Kidney capillary endothelial cell (primary cell): ENCODE results near the gene SMIM36.
A peak's percentile ranks its signal among the peaks of the same experiment; 100 is the strongest.
"Not testable (repeated sequence)": the region's sequence is repeated elsewhere in the genome, so short reads cannot be mapped to it uniquely, and the experiment has no call there.

Experiments
- DNase-seq: peaks from one replicate; pipeline ENCODE4 v3.0.0-alpha.2; 2018; ENCODE audit warnings: low spot score

Gene SMIM36

DNA sequence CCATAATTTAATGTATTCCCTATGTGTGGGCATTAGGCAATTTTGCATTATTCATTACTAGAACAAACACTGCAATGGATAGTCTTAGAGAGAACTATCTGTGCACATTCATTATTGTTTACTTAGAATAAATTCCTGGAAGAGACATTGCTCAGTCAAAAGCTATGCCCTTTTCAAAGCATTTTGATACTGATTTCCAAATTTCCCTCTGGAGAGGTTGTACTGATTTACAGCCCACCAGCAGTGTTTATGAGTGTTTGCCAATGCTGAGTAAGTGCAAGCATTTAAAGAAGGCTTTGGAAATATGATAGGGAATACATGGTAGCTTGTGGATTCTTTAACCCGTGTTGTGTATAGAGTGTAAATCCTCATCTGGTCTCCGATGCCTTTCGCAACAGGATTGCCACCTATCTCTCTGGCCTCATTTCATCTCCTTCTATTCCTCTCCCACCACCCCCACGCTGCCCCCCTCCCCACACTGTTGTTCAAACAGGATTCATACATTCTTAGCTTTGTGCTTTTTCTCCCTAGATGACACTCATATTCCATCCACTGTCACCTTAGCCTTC lies 56.3 kb downstream of the SMIM36 start:
- DNase-seq, result no peak

DNA sequence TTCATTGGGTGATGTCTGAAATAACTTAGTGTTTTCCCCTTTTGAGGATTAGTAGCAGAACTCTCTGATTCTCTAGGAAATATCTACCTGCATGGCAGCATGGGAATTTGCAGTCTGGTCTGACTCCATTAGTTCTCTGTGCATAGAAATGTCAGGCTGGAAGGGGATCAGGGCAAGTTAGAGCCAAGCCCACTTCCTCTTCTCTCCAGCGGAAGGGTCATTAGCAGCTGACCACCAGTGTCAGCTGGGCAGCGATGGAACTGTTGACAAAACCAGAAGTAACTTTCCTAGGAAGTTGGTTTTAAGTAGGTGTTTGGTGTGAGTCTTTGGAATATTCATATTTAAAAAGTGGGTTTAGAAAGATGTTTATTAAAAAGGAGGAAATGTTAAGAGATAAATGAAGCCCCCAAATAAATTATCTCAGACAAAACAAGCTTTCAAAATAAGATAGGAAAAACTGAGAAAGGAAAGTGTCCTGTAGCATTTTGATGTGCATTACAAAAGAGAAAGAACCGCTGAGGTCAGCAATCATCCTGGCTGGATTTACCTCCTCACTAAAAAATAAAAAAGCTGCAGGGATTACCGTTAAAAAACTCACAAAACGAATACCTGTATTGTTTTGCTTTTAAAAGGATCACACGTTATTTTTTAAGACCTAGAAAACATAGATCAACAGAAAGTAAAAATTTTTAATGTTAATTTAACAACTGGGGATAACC lies 57.3 kb downstream of the SMIM36 start:
- no peak for DNase-seq

DNA sequence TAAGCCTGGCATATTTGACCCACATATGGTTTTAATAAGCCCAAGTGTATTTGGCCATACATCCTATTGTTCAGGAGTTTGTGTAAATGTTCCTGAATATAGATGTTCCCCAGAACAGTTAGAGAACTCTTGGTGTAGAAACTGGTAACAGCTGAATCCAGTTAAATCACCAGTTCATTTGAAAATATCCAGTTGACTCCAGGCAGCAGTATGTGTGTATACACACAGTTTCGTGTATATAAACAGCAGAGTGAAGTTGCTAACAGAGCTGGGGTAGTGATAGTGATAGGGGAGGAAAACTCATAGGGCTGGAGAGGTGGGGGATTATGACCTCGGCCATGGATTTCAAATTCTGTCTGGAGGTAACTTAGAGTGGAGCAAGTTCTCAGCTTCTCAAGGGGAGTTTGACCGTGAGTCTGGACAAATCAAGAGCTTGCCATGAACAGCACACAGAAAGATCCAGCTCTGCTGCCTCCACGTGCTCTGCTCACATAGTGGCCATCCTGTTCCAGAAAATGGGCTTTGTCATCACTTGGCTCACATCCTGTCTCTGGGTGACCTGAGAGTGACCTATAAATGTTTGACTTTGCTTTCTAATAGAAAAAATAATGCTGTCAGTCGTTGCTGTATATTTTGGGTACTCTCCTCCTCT lies 59.0 kb downstream of the SMIM36 start:
- DNase-seq, result peak; percentile 78

DNA sequence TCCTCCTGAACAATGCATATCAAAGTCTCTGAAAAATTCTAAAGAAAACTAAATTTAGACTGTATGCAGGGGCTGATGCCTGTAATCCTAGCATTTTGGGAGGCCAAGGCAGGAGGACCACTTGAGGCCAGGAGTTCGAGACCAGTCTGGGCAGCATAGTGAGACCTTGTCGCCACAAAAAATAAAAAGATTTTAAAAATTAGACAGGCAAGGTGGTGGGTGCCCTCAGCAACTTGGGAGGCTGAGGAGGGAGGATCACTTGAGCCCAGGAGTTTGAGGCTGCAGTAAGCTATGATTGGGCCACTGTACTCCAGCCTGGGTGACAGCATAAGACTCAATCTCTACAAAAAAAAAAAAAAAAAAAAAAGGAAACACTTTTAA lies 59.5 kb downstream of the SMIM36 start:
- no peak for DNase-seq

DNA sequence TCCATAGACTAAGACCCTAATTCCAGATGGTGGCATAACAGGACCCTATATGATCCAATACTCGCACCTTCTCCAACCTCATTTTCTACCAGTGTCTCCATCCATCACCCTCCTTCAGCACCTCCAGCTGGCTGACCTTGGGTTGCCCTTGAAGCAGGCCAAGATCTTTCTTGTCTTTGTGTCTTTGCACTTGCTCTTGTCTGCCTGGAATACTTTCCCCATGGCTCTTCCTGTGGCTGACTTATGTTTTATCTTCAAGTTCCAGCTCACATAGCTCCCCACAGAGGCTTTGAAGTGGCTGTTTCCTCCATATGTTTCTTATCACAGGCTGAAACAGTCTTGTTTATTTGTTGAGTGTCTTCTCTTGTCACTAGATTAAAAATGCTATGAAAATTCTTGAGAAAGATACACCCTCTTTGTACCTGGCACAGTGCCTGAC lies 60.0 kb downstream of the SMIM36 start:
- no peak for DNase-seq

DNA sequence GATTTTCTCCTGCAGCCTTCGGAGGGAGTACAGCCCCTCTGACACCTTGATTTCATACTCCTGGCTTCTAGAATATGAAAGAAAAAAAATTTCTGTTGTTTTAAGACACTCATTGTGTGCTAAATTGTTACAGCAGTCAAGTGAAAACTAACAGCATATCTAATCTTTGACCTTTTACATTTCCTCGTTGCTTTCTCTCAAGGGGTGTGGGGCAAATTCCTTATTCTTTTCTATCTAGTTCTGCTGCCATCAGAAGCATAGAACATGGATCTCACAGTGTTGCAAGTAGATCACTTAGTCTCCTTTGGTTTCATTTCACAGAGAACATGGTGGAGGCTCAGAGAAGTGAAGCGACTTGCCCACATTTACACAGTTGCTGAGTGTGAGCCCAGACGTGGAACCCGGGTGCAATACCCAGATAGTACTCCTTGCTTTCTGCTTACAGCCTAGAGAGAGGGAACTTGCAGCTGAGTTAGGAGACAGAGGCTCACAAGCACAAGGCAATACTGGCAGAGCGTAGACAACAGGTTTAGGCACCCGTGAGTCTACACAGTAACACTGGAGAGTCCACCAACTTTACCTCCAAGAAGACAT lies 60.9 kb downstream of the SMIM36 start:
- no peak for DNase-seq

DNA sequence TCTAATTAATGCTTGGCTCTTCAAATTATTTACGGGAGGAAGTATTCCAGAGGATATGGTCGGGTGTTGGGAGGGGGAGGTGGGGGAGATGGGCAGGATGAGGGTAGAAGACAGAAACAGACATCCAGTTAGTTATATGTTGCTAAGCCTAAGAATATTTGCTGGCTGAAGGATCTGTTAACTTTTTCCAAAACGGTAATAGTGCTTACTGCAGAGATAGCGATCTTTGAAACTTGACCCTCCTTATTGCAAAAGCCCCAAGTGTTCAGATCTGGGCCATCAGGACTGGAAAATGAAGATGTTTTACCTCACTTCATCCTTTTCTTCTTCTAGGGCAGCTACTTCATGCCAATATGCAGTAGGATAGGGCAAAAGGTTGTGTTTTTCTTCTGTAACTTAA lies 62.6 kb downstream of the SMIM36 start:
- no peak for DNase-seq

DNA sequence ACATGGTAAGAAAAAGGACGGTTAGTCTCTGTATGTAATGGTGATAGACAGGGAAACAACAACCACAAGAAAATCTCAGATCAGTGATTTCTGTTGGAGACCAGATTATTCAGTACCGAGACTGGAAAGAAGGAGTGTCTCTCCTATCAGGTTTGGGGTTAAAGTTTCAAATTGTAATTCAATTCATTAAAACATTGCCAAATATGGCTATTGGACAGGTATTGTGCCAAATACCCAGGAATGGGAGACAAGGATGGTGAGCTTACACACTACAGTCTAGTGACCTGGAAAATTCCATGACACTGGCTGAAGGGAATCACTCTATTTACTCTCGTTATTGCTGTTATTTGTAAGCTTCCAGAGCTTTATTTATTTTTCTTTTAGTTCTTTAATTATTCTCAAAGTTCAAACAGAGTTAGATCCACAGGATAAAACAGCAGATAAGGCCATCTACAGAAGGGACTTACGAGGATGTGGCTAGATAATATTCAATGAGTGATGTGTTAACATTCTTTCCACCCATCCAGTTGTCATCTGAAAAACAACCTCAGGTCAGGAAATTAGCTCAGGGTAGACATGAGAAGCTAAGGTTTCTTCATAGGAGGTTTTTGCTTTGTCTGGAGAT lies 64.6 kb downstream of the SMIM36 start:
- DNase-seq, result no peak

DNA sequence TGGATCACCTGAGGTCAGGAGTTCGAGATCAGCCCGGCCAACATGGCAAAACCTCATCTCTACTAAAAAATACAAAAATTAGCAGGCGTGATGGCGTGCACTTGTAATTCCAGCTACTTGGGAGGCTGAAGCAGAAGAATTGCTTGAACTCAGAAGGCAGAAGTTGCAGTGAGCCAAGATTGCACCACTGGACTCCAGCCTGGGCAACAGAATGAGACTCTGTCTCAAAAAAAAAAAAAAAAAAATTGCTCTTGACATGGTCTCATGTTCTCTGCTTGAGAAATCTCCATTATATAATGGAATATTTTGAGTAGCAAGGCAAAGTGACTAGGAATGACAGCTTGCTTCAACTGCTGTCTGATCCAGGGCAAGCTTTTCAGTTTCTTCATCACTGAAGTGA lies 65.2 kb downstream of the SMIM36 start:
- DNase-seq, result not testable (repeated sequence)

DNA sequence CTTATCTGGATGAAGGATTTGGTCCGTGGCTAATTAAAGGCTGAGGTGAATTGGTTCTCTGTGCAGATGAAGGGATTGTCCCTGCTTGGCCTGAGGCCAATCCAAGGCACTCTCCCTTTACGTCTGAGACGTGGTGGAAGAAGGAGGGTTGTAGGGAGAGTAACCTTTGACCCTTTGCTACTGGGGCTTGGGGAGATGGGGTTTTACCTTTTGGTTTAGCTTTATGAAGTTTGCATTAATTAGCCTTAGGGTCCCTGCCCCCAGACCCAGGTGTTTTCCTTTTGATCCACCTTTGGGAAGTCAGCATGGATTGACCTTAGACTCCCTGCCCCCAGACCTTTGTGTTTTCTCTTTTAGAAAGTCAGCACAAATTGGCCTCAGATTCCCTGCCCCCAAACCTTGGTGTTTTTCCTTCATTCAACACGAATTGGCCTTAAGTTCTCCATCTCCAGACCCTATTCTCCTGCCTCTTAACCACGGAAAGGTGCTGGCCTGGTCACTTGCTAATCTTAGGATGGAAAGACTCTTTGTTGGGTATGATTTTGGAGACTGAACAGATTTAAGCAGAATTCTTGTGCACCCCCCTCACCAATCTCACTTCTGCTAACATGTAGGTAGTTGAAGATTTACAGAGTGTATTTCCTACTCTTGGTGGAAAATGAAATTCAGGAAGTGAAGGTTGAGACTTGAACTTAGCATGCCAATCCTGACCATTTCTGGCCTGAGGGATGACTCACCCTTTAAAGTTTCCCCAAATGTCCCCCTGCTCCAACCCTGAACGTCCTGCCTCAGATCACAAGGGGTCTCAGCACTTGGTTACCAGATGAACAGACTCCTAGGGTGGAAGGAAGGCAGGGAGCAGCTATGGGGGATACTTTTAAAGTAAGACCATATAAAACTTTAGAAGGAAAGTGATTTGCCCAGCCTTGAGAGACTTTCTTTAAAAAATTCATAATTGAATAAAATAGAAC lies 66.5 kb downstream of the SMIM36 start:
- DNase-seq, result no peak

DNA sequence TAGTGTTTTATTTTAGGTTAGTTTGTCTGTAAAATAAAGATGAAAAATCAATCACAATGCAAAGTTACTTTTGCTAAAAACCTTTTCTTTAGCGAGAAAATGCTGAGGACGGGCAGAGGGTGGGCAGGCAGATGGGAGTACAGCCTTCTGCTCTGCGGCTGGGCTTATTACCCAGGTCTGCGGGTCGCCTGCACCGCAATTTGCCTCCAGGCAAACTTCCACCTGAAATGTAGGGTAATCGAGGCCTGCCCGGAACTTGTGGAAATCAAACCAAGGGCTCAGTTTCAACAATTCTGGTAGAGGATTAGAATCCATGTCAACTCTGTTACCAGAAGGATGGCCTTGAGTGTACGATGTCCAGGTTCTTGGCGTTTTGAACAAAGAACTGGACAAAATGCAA lies 67.3 kb downstream of the SMIM36 start:
- DNase-seq, result no peak

DNA sequence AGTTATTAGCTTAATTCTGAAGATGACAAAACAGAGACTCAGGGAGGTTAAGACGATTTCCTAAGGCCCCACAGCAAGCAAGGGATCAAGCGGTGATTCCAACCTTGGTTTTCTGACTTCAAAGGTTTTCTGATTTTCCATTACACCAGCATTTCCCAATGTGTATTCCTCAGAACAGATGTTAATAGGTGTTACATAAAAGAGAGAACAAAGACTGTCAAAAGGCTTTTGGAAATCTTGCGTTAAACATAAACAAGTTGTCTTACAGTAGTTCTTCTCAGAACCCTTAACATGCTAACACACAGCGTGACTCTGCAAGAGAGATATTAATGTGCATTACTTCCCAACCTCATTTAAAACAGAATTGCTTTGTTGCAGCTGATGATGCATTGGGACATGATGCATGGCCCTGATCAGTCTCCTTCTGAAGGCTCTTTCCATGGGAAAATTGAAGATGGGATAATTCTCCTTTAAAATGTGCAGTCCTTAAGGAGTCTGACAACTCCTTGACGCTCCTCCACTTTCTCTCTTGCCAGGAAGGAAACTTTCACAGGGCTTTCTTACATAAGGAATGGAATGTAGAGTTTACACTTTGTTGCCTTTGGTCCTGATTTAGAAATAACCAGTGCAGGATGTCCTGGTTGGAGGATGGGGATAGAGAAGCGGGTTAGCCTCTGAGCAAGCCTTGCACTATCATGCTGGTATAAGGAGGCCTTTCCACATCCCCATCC lies 68.1 kb downstream of the SMIM36 start:
- no peak for DNase-seq

DNA sequence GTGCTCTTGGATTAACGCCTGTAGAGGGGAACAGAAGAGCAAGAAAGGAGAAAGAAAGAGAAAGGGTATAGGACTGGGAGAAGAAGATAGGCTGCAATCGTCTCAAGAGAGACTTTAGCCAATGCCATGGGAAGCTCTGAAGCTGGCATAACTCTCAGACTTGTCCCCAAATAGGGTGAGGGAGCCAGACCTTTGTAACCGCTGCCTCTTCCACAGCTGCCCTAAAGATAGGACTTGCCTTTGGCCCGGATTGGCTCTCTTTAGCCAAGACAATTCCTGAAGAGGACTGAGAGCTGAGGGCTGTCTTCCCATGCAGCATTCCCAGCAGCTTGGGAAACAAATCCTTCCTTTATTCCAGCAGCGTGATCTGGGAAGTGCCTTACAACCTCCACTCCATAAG lies 68.8 kb downstream of the SMIM36 start:
- DNase-seq, result no peak

DNA sequence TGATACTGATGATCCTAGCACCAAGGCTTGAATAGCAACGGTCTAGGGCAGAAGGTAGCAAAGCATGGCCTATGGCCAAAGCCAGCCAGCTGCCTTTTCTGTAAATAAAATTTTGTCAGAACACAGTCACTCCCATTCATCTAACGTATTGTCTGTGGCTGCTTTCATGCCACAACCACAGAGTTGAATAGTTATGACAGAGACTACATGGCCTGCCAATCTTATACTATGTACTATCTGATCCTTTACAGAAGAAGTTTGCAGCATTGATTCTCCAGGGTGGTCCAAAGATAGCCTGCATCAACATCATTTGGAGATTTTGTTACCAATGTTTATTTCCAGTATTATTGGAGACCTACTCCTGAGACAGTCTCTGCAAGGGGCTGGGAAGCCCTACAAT lies 69.7 kb downstream of the SMIM36 start:
- no peak for DNase-seq

DNA sequence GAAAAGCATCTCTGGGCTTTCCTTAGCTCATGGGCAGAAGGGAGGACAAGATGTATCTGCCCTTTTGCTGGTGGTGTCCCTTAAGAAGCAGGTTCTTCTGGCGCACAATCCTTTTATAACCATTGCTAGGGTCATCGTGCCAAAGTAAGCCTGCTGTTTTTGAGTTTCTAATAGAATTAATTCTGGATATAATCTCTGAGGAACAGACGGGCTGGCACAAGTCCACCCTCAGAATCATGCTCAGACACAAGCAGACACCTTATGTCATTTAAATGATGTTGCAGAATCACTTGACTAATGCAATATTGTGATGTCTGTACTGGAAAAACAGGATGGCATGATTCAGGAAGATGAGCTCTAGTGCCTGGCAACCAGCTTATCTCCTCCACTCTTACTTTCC lies 70.9 kb downstream of the SMIM36 start:
- DNase-seq, result no peak

DNA sequence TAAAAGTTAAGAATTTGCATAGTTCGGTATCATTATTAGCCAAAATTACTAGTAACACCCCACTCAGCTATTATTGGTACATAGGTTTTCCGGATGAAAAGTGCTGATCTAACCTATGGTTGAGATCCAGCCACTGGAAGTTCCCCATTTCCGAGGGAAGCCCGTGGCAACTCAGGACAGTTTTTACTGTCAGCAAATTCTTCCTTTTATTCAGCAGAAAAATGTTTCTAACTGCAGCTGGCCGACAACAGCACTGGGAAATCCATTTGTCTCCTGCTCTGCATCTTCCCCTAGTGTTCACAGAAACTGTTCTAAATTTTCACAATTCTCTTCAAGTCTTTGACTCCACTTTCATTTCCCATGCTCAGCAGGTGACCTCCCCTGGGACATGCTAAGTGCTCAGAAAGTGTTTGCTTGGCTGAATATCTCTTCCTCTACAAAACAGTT lies 74.1 kb downstream of the SMIM36 start:
- DNase-seq, result no peak

DNA sequence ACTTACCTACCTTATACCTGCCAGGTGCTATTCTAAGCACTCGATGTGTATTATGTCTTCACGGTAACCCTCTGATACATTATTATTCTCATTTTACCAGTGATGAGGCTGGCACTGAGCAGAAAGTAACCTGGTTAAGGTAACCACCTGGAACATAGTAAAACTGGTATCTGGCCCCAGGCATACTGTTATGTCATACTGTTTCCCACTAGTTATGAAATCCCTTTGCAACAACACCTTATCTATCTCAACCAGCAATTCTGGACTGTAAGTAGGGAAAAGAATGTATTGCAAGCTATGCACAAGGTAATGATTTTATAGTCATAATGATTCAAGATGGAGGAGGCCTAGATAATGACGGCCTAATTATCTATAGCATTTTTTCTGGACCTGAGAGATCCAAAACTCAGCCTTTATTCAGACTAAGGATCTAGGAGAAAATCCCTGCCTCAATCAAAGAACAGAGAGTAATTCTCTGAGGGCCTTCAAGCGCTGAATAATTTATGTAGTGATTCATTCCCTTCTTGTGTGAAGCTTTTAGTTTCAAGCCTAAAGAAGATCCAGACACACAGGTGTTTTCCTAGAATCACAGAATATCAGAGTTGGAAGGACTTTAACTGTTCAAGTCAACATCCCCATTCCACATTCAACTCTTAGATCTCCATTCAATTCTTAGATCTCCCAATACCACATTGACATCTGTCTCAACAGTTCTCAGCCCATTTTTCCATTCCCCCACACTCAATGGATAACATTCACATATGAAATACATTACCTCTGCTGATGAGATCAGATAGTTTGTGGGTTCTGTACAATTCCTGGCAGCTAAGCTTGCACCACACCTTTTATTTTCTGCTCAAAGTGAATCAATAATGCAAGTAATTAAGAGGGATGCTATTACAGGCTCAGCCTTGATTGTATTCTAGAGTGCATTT lies 74.8 kb downstream of the SMIM36 start:
- DNase-seq, result no peak

DNA sequence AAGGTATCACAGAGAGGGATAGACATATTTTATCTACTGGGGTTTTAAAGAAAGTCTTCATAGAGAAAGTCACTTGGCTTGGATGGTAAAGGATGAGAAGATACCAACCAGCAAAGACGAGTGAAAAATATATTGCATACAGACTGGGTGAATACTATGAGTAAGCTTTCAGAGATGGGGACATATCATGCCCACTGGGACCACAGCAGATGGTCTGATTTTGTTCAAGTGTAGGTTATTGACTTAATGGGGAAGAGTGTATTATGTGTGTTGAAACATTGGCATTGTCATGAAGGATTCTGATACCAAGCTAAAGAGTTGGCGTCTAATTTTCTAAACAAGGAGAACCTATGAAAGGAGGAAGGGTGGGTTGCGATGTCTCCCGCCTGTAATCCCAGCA lies 75.8 kb downstream of the SMIM36 start:
- no peak for DNase-seq

DNA sequence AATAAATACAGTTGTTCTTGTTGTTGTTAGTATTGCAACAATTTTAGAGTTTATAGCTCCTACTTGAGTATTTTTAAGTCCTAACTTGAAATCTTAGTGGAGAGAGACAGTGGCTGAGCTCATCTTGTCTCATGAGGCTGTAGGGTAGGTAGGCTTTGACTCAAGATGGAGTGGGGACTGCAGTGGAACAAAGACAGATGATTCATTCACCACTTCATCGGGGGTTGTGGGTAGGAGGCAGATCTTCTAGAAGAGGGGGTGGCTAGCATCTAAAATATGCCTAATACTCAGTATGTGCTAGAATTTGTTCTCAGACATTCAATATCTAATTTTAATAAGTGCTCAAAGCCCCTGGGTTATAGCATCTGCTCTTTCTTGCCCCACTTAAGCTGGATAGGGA lies 76.5 kb downstream of the SMIM36 start:
- no peak for DNase-seq
